BE2C (cell line): Measurements from ENCODE around the gene ACTL10.

Experiments
- DNase-seq: peaks from one replicate; pipeline ENCODE4 v3.0.0-alpha.2; 2020
- H3K27me3 ChIP-seq: fragments of 250-450 bp; sonication (Bioruptor Pico); 2 replicates; pipeline ENCODE4 v1.5.1; 2020; ENCODE audit warnings: mild to moderate bottlenecking
- H3K36me3 ChIP-seq: fragments of 250-450 bp; sonication (Bioruptor Pico); 2 replicates; pipeline ENCODE4 v1.5.1; 2020; ENCODE audit warnings: mild to moderate bottlenecking
- H3K4me1 ChIP-seq: fragments of 250-450 bp; sonication (Bioruptor Pico); 2 replicates; pipeline ENCODE4 v1.5.1; 2020
- H3K4me3 ChIP-seq: 2 replicates; pipeline ENCODE4 v1.5.1; 2011; ENCODE audit warnings: low read depth, low read length
- H3K9me3 ChIP-seq: fragments of 250-450 bp; sonication (Bioruptor Pico); 2 replicates; pipeline ENCODE4 v1.5.1; 2020
- TF ChIP-seq, protein P1 (sequence below): IDR thresholded peaks from 2 replicates; pipeline ENCODE4 v1.5.1; 2012; ENCODE audit warnings: mild to moderate bottlenecking, low read depth, low read length

Gene ACTL10

DNA sequence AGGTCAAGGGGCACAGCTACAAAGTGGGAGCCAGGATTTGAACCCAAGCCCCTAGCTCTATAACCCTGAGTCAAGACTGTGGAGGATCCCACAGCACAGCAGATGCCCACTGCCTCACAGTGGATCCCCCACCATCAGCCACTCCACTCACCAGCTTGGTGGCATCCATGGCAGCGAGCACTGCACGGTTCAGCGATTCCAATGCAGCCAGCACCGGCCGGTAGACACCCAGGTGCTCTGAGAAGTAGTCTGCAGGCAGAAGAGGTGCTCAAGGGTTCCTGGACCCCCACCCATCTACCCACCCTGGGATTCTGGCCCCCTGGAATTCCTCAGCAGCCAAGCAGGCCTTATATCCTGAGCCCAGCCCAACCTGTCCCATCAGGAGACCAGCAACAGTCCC lies 2.5 kb downstream of the ACTL10 start:
- DNase-seq = no peak
- Histone ChIP-seq H3K36me3 (peaks cover 23% of the 10 kb centered on the region), H3K4me3 (no peak overlapping the region), H3K27me3 (no peaks in the 10 kb centered on the region), H3K9me3 (no peaks in the 10 kb centered on the region), H3K4me1 (peaks cover 5% of the 10 kb centered on the region)
- TF ChIP-seq, protein P1, sequence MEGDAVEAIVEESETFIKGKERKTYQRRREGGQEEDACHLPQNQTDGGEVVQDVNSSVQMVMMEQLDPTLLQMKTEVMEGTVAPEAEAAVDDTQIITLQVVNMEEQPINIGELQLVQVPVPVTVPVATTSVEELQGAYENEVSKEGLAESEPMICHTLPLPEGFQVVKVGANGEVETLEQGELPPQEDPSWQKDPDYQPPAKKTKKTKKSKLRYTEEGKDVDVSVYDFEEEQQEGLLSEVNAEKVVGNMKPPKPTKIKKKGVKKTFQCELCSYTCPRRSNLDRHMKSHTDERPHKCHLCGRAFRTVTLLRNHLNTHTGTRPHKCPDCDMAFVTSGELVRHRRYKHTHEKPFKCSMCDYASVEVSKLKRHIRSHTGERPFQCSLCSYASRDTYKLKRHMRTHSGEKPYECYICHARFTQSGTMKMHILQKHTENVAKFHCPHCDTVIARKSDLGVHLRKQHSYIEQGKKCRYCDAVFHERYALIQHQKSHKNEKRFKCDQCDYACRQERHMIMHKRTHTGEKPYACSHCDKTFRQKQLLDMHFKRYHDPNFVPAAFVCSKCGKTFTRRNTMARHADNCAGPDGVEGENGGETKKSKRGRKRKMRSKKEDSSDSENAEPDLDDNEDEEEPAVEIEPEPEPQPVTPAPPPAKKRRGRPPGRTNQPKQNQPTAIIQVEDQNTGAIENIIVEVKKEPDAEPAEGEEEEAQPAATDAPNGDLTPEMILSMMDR = no peak

DNA sequence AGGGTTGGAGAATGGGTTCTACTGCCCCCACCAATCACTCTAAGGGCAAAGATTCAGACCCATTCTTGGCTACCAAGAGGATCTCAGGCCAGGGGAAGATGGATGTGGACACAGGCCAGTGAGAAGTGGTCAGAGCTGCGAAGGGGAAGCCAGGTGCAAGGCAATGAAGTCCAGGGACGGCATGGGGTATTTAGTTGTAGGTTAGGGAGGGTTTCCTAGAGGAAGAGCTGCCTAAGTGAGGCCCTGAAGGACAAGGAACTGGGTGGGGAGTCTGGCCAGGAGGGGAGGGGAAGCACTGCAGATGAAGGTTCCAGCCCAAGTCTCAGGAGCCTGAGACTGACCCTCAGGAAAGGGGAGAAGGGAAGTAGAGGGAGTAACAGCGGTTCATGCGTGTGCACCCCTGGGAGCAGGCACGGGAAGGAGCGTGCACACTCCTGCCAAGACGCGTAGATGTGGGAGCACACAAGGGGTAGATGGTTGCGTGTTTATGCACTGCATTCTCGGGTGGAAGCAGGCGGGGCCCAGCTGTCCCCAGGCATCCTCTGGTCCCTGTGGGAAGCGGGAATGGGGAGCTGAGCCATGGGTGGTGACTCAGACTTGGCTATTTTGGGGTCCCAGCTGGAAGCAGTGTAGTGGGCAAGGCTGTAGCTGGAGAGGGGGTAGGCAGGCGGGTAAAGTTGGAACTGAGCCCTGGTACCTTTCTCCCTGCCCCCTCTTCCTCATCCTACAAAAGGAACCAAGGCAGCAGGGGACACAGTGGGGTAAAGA lies 3.3 kb downstream of the ACTL10 start:
- H3K27me3 ChIP-seq = no peaks in the 10 kb centered on the region
- DNase-seq = no peak
- peaks cover 8% of the 10 kb centered on the region for H3K4me1 ChIP-seq
- H3K9me3 ChIP-seq = no peaks in the 10 kb centered on the region
- TF ChIP-seq, protein P1 = no peak
- H3K36me3 ChIP-seq = peaks cover 23% of the 10 kb centered on the region
- no peak overlapping the region for H3K4me3 ChIP-seq

DNA sequence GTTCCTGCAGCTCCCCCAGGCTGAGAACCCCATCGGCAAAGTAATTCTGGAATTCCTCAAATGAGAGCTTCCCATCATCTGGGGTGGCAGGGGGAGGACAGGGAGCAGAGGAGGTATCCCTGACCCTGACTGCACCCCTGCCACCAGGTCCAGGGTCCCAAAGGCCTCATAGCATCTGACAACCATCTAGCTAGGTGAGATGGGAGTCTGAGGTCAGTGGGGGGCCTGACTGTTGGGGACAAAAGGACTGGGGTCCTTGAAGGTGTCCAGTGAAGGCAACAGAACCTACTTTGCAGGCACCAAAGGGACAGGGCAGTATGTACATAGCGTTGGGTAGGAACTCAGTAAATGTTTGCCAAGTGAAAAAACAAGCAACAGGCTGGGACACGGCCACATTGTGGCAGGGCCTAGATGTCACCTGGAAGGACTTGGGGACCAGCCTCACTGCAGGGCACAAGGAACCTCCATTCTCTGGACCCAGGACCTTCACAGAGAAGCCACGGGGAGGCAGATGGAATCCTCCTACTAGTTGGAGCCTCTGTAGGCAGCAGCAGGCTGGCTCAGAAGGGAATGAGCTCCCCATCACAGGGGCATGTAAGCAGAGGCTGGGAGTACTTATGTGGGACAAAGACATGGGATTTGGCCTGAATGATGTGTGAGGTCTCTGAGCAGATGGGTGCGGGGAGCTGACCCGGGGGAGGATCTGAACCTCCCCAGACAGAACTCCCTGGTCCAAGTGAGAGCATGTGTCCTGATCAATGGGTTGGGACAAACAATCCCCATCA lies 4.2 kb downstream of the ACTL10 start:
- TF ChIP-seq, protein P1 = no peak
- Histone ChIP-seq H3K4me1 (peaks cover 13% of the 10 kb centered on the region), H3K27me3 (no peaks in the 10 kb centered on the region), H3K4me3 (no peak overlapping the region), H3K9me3 (no peaks in the 10 kb centered on the region), H3K36me3 (peaks cover 25% of the 10 kb centered on the region)
- no peak for DNase-seq

DNA sequence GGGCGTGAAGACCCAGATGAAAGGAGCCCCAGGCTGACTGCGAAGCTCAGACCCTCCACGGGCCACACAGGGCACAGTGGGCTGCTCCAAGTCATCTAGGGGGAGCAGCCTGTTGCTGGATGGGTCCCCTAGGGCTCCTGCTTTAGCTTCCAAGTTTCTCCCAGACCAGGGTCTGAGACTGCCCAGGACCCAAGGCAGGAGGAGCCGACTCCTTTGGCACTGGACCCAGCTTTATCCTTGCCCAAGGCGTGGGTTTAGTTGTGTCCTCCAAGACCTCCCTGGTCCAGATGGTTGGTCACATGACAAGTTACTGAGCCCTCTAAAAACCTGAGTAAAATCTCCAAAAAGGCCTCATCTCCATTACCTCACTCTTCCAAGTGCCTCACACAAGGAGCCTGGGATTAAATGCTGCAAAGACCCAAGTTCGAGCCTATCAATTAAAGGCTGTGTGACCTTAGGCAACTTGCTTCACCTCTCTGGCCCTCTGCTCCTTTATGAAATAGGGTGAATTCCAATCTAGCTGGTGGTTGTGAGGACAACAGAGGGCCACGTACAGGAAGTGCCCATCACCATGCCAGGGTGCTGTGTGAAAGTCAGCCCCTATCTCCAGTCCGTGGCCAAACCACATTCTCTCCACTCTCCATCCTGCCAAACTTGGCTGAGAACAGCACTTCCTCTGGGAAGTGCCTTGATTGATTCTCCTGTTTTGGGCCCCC lies 5.0 kb downstream of the ACTL10 start:
- Histone ChIP-seq H3K27me3 (no peaks in the 10 kb centered on the region), H3K4me1 (peaks cover 8% of the 10 kb centered on the region), H3K36me3 (peaks cover 33% of the 10 kb centered on the region), H3K4me3 (no peak overlapping the region), H3K9me3 (no peaks in the 10 kb centered on the region)
- TF ChIP-seq, protein P1 = no peak
- no peak for DNase-seq

DNA sequence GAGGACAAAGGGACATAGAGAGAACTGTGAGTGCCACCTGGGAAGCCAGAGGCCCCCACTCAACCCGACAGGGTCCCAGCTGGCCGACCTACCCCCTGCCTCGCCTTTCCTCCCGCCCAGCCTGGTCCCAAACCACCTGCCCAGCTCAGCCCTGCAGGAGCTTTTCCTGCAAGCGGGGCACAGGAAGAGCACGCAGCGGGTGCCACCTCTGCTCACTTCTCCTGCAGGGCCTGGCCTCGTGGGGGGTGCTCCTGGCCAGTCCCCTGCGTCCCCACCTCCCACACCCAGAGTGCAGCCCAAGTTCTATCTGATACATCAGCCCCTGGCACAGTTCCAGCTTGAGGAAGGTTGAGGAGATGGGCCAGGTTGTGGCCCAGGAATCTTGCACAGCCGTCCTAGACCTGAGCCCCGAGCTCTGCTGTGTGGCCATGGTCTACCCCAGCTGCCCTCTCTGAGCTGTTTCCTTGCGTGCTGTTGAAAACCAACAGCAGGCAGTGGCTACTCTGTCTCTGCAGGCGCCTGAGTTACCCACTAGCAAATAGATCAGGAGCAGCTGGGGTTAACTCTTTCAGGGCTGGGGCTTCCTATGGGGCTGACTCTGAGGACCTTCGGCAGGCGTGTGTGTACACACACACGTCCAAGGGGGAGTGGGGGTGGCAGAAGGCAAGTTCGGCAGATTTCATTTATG lies 5.8 kb downstream of the ACTL10 start:
- Histone ChIP-seq H3K36me3 (peaks cover 40% of the 10 kb centered on the region), H3K4me1 (peaks cover 11% of the 10 kb centered on the region), H3K27me3 (no peaks in the 10 kb centered on the region), H3K4me3 (peak overlapping the region; percentile 88), H3K9me3 (no peaks in the 10 kb centered on the region)
- DNase-seq = no peak
- TF ChIP-seq, protein P1 = no peak
